ENCODE measurements around the gene ATP2C1. TPM values are rescaled to one million over a fixed set of nuclear protein-coding genes. Genes with fewer than 3 reads are reported as not detected.

The ATP2C1 gene
- total and polyA plus RNA-seq, 2 of the 13 experiments (the other 11 are each of a cell fraction or from before 2014, with no cell fraction given) = 32.4 to 37.6 TPM

DNA sequence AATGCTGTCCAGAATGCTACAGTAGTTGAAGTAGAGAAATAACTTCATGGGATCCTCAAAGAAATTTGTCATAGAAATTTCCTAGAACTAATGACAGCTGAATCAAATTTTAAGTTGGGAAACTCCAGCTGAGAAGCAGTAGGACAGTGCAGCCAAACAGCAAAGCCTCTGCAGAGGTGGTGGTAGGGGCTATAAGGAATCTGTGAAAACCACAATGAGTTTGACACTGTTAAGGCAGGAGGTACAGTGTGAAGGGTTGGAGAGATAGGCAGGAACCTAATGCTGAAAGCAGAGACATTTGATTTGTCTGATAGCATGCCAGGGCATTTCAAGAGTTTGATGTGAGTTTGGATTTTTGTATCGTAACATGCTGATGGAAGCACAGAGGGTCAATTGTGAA lies 110.7 kb downstream of the ATP2C1 start:
- Histone ChIP-seq H3K27me3 (ENCODE audit: control insufficient read depth in 1 of 2, insufficient read depth in 2 of 2, low read length in 2 of 2) (no peaks in the 10 kb centered on the region), H4K20me1 (ENCODE audit: insufficient read depth, low read length) (no peaks in the 10 kb centered on the region), H3K4me1 (ENCODE audit: insufficient read depth, low read length) (no peaks in the 10 kb centered on the region), H3K4me3 (replicated peaks in 1 of 3; ENCODE audit: insufficient read depth in 1 of 3, low read depth in 2 of 3, low read length in 3 of 3) (no peak overlapping the region), H3K9ac (ENCODE audit: insufficient read depth, low read depth, low read length) (no peak overlapping the region), H3K27ac (ENCODE audit: extremely low read length, insufficient read depth, low read length) (no peak overlapping the region), H2AFZ (ENCODE audit: low read length) (no peak overlapping the region), H3K36me3 (replicated peaks in 1 of 2; ENCODE audit: control insufficient read depth in 1 of 2, insufficient read depth in 2 of 2, low read length in 2 of 2) (peaks cover 2 to 6% of the 10 kb centered on the region in 2 experiments; a peak in 2 of 5 replicates), H3K79me2 (ENCODE audit: insufficient read depth, low read length) (no peaks in the 10 kb centered on the region), H3K9me3 (ENCODE audit: low read length) (no peaks in the 10 kb centered on the region), H3K4me2 (ENCODE audit: low read depth, low read length) (no peak overlapping the region)
- intact Hi-C loops (cut with micrococcal nuclease; ENCODE audit: unreplicated experiment) (no loop called here), in situ Hi-C loops (cut with HindIII; ENCODE audit: extremely low pct_ligation_motif_present, low pct_unique_long_range_greater_than_20kb) (no loop called here)
- 93% methylated on average over 1 of the region's 1 CpG for WGBS (ENCODE audit: low lambda C conversion rate)
- DNase-seq (ENCODE audit: low spot score) = no peak
- ChIA-PET POLR2A (no interaction called here), CTCF (ENCODE audit: low intra/inter-chr PET ratio, low total read pairs) (no interaction called here)
- TF ChIP-seq ISX (CRISPR knock-in tag; conservative IDR thresholded peaks at IDR 0.05) (no peak), KLF13 (CRISPR knock-in tag; IDR thresholded peaks at IDR 0.05) (no peak), TOE1 (CRISPR knock-in tag; IDR thresholded peaks at IDR 0.05) (no peak), ZNF33A (CRISPR knock-in tag; IDR thresholded peaks at IDR 0.05; ENCODE audit: borderline replicate concordance) (no peak), GABPA (IDR thresholded peaks at IDR 0.05; ENCODE audit: low read depth, low read length) (no peak), GABPA (CRISPR knock-in tag; IDR thresholded peaks at IDR 0.05; ENCODE audit: low read depth) (no peak), ZSCAN9 (CRISPR knock-in tag; IDR thresholded peaks at IDR 0.05; ENCODE audit: borderline replicate concordance) (no peak), ATRX (CRISPR knock-in tag; IDR thresholded peaks at IDR 0.05; ENCODE audit: borderline replicate concordance) (no peak), ZNF556 (CRISPR knock-in tag; IDR thresholded peaks at IDR 0.05; ENCODE audit: borderline replicate concordance) (no peak), PRDM15 (CRISPR knock-in tag; IDR thresholded peaks at IDR 0.05) (no peak), ZNF333 (CRISPR knock-in tag; IDR thresholded peaks at IDR 0.05; ENCODE audit: borderline replicate concordance) (no peak)
- ATAC-seq = no peak
- FAIRE-seq = no peak
- no TSS peak for BruUV-seq (replicated peaks)

Data from HepG2 (cell line).